Measurements from ENCODE around the gene ACOT6.
"Not testable (repeated sequence)": the region's sequence is repeated elsewhere in the genome, so short reads cannot be mapped to it uniquely, and the experiment has no call there.

Gene ACOT6

DNA sequence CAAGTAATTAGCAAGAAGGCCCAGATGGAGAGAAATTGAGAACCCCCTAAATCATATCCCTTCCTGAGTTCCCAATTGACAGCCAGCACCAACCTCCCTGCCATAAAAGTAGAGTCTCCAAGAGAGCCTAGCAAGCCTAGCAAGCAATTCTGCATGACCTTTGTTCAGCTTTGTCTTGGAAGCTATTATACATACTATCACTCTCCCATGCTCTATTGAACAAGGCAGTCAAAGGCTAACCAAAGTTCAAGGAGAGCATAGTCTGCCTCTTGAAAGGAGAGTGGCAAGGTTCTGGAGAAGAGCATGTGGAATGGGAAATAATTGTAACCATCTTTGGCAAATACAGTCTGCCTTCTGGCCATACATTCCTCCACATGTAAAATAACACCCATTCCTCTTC, 12.8 kb upstream of the ACOT6 start:
- FAIRE-seq (no peak), DNase-seq (ENCODE audit: low spot score) (no peak)

DNA sequence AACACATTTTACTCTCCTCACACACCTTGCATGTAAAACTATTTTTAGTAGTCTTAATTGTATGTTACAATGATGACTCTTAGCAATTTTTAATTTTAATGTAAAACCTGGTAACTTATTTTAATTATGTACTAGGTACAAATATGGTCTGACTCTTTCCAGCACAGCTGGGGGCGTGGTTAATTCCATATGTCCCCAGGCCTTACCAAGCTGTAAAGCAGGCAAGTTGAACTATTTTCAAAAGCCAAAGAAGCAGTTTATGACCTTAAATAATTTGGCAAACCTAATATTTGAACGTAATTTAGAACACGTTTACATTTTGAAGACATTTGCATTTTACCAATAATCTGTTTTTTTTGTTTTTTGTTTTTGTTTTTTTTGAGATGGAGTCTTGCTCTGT, 9.3 kb upstream of the ACOT6 start:
- no peak for FAIRE-seq
- DNase-seq (ENCODE audit: low spot score) = no peak

DNA sequence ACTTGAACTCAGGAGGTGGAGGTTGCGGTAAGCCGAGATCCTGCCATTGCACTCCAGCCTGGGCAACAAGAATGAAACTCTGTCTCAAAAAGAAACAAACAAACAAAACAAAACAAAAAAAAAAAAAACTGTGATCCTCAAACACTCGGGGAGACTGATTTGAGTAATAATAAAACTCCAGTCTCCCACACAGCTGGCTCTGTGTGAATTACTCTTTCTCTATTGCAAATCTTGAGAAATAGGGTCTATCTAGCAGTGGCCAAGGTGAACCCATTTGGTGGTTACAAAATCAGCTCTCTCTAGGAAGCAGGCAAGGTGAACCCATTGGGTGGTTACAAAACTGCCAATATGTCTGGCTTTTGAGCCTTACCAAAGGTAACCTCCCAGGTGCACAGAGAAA, 6.0 kb upstream of the ACOT6 start:
- FAIRE-seq (no peak), DNase-seq (ENCODE audit: low spot score) (no peak)

DNA sequence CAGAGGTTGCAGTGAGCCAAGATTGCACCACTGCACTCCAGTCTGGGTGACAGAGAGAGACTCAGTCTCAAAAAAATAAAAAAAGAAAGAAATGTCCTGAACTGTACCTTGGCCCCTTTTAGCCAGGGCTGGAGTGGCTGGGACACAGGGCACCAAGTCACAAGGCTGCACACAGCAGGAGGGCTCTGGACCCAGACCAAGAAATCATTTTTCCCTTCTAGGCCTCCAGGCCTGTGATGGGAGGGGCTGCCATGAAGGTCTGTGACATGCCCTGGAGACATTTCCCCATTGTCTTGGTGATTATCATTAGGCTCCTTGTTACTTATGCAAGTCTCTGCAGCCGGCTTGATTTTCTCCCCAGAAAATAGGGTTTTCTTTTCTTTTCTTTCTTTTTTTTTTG, 5.1 kb upstream of the ACOT6 start:
- DNase-seq (ENCODE audit: low spot score) (no peak), FAIRE-seq (peak; percentile 50)

DNA sequence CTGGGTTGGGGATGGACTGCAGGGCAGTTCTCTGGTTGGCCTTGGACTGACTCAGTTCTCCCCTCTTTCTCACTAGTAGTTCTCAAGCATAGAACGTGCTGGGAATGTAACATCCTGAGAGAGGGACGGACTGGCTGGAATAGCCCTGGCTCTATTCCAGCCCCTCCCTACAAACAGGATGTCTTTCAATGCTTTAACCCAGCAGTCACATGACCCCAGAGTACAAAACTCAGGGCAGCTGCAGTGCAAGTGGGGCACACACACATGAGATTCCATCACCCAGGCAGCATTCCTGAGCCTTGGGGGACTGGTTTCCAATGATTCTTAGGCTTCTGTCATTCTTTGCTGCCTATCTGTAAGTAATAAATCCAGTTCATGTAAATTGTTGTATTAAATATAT, 1.6 kb upstream of the ACOT6 start:
- FAIRE-seq (peak; percentile 76), DNase-seq (ENCODE audit: low spot score) (peak; percentile 58)

DNA sequence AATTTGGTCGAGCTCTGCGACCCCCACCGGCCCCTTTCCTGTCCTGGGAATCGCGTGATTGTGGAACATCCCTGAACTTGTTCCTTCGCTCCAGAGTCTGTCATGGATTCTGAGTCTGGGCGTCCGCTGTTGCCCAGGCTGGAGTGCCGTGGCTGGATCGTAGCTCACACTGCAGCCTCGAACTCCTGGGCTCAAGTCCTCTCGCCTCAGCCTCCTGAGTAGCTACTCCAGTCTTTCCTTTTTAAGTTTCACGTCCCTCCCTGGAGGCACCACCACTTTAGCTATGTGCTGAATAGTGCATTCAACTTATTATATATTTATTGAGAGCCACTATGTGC, 698 bp downstream of the ACOT6 start:
- no peak for FAIRE-seq
- DNase-seq (ENCODE audit: low spot score) = no peak

DNA sequence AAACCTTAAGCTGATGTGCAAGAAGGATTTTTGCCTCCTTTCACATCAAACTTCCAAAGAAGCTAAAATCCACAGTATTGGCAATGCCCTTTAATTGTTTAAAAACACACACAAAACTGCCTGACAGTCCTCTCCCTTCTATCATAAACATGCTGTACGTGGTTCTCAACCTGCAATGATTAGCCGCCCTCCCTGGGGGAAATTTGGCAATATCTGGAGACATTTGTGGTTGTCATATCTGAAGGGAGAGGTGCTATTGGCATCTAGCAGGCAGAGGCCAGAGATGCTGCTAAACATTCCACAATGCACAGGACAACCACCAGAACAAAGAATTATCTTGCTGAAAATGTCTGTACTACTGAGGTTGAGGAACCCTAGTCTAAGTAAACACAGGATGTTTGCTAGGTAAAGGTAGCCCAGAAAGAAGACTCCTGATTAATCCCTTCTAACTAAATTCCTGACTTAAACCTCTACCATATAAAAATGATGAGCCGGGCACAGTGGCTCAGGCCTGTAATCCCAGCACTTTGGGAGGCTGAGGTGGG, 1.2 kb downstream of the ACOT6 start:
- FAIRE-seq (peak; percentile 90), DNase-seq (ENCODE audit: low spot score) (no peak)

DNA sequence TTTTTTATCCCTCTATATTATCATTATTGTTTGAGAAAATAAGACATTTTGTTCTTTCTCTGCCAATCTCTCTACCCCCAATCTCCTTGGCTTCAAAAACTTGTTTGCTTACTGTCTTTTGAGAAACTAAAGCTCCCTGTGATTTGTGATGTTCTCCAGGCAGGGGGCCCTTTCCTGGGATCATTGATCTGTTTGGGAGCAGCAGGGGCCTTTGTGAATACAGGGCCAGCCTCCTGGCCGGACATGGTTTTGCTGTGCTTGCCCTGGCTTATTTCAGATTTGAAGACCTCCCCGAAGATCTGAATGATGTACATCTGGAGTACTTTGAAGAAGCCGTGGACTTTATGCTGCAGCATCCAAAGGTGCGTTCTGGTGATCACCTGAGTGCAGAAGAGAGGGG, 4.5 kb downstream of the ACOT6 start:
- no peak for FAIRE-seq

DNA sequence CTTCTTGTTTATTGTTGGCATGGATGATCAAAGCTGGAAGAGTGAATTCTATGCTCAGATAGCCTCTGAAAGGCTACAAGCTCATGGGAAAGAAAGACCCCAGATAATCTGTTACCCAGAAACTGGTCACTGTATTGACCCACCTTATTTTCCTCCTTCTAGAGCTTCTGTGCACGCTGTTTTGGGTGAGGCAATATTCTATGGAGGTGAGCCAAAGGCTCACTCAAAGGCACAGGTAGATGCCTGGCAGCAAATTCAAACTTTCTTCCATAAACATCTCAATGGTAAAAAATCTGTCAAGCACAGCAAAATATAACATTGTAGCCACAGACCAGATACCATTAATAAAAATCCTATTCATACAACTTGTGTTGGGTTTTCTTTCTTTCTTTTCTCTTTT, 7.2 kb downstream of the ACOT6 start:
- DNase-seq (ENCODE audit: low spot score) = no peak
- FAIRE-seq = no peak

More for the DNA sequence above, 4.5 kb downstream of the ACOT6 start:
- DNase-seq (ENCODE audit: low spot score) = no peak

DNA sequence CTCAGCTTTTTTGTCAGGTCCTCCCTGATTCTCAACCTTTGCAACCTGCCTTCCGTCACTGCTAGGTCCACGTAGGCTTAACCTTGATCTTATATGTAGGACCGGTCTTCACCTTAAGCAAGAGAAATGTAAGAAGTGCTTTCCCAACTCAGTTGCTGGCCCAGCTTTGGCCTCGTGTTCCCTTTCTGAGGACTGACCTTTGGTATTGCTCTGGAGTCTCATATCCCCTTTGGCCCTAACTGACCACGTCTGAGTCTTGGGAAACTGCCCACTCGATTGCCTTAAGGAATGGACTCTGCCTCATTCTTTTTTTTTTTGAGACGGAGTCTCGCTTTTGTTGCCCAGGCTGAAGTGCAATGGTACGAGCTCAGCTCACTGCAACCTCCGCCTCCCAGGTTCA, 8.0 kb downstream of the ACOT6 start:
- FAIRE-seq (peak; percentile 92), DNase-seq (ENCODE audit: low spot score) (no peak)

DNA sequence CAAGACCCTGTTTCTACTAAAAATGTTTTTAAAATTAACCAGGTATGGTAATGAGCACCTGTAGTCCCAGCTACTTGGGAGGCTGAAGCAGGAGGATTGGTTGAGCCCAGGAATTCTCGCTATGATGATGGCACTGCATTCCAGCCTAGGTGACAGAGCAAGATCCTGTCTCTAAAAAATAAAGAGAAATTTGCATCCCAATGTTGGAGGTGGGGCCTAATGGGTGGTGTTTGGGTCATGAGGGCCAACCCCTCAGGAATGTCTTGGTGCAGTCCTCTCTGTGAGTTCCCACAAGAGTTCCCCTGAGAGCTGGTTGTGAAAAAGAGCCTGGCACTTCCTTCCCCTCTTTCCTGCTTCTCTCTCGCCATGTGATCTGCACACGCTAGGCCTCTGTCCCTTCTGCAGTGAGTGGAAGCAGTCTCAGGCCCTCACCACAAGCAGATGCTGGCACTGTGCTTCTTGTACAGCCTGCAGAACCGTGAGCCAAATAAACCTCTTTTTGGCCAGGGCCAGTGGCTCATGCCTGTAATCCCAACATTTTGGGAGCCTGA, 11.3 kb downstream of the ACOT6 start:
- DNase-seq (ENCODE audit: low spot score) = no peak
- FAIRE-seq = no peak

DNA sequence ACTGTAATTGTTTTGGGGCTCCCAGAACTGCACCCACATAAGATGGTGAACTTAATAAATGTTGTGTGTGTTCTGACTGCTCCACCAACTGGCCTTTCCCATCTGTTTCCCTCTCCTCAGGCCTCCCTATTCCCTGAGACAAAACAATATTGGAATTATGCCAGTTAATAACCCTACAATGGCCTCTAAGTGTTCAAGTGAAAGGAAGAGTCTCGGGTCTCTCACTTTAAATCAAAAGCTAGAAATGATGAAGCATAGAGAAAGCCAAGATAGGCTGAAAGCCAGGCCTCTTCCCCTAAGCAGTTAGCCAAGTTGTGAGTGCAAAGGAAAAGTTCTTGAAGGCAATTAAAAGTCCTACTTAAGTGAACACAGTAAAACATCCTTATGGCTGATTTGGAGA, 13.4 kb downstream of the ACOT6 start:
- DNase-seq (ENCODE audit: low spot score) (no peak), FAIRE-seq (no peak)

DNA sequence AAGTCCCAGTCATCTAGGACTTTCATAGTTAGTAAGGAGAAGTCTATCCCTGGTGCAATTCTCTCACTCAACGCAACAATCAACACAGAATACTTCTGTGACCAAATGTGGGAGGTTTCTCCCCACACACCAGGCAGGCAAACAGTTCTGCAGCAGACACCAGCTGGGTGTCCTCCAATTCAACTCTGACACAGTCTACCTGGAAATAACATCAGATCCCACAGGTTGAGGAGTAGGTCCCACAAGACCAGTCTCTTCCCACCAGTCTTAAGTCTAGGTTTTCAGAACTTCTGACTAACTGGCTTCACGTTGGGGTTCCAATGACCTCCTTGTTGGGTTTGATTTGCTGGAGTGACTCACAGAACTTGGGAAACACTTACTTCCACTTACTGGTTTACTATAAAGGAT, 14.8 kb downstream of the ACOT6 start:
- DNase-seq (ENCODE audit: low spot score) (no peak), FAIRE-seq (peak; percentile 77)

DNA sequence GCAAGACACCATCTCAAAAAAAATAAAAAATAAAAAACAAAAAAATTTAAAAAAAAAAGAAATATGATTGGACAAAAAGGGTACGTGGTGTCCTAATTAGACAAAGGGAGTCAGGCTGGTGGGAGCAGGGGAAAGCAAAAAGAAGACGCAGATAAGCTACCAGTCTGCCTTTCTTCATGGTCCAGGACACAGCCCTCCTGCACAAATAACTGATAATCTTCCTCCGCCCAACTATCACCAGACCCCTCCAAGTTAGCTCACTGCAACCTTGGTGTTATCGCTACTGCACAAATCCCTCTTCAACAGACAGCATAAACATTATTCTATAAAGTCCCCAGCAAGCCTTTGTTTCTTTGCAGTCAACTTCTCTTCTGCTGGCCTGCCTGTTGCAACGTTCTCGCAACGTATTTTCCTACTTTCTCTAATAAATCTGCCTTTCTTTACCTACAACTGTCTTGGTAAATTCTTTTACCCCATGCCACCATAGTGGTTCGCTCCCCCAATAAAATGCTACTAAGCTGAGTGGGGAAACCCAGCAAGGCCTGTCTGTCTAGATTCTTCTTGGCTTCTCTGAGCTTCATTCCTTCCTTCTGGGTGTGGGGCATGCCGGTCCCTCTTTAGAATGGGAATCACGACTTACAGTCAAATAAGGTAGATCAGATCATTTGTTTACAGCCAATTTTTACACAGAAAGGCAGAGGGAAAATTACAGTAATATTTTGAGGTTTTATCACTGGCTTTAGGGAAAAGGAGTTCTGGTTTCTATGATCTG, 17.9 kb downstream of the ACOT6 start:
- FAIRE-seq (no peak), DNase-seq (ENCODE audit: low spot score) (no peak)

DNA sequence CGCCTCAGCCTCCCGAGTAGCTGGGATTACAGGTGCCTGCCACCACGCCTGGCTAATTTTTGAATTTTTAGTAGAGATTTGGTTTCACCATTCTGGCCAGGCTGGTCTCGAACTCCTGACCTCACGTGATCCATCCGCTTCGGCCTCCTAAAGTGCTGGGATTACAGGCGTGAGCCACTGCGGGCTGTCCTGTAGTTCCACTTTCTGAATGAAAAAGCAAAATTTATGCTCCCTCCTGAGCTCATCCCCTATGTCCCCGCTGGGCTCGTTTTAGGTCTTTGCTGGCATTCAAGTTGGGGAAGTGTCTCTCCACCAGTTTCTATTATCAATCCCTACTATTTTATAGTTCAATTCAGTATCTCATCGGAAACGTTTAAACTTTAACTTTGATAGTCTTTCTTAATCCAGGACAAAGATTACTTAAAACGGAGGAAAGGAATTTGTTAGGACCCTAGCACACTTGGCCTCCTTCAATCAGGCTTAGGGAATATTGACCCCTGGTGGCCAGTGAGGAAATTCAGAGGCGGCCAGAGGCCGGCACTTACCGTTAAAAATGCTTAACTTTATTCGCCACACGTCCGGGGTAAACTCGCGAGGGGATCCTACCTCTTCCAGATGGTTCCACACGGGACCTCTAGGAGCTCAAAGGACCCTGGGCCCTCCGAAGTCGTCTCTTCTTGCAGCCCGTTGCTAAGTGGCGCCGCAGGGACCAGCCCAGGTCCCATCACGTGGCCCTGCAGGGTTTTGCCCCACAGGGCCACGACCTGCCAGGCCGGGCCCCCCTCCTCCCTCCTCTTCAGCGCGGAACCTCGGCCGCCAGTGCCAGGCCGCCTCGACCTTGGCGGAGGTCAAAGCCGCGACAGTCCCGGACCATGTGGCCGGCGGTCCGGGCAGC, 21.0 kb downstream of the ACOT6 start:
- FAIRE-seq = peak; percentile 97

DNA sequence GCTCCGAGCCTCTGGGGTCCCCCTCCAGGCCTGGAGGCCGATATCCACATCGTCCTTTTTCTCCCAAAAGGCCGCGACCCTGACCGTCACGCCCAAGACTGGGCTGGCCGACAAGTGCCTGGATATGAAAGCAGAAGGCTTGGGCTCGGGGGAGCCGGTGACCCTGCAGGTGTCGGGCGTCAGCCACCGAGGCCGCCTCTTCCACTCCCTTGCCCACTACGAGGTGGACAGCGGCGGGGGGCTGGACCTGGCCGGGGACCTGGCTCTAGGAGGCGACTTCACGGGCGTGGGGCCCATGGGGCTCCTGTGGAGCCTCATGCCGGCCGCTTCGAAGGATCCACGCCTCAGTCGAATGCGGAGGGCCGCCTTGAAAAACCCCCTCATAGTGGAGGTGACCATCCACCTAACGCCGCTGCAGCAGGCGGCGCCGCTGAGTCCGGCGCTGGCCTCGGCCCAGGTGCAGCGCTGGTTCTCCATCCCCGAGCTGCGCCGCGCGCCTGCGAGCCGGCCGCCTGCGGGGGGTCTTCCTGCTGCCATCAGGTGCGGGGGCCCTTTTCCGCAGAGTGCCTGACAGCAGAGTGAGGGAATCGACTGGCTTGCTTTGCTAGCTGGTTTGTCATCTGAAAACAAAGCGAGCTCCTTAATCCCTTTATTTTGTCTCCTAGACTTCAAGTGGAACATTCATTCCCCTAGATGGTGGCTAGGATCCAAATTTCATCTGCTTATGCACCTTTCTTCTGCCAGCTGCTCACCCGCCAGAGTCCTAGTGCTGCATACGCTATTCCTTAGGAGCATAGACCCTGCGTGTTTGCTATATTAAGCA, 21.9 kb downstream of the ACOT6 start:
- FAIRE-seq (peak; percentile 68), DNase-seq (ENCODE audit: low spot score) (no peak)

More for the DNA sequence above, 21.0 kb downstream of the ACOT6 start:
- peak; percentile 81 for DNase-seq (ENCODE audit: low spot score)

DNA sequence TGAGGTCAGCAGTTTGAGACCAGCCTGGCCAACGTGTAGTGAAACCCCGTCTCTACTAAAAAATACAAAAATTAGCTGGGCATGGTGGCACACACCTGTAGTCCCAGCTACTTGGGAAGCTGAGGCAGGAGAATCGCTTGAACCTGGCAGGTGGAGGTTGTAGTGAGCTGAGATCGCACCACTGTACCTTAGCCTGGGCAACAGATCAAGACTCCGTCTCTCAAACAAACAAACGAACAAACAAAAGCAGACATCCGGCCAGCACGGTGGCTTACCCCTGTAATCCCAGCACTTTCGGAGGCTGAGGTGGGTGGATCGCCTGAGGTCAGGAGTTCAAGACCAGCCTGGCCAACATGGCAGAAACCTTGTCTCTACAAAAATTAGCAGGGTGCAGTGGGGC, 24.0 kb downstream of the ACOT6 start:
- not testable (repeated sequence) for FAIRE-seq; DNase-seq (ENCODE audit: low spot score)

DNA sequence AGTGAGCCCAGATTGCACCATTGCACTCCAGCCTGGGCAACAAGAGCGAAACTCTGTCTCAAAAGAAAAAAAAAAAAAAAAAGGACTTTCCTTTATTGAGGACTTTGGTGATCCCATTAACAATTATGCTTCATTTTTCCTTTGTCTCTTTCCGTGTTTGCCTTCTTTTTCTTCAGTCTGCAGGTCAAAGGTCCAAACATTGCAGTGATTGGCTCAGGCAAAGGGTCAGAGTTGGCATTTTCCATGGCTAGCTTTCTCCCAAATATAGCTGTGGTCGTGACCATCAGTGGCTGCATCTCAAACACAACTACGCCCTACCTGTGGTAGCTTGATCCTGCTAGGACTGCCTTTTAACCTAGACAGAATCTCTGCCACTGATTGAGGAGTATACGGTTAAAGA, 25.5 kb downstream of the ACOT6 start:
- DNase-seq (ENCODE audit: low spot score) (no peak), FAIRE-seq (peak; percentile 86)

DNA sequence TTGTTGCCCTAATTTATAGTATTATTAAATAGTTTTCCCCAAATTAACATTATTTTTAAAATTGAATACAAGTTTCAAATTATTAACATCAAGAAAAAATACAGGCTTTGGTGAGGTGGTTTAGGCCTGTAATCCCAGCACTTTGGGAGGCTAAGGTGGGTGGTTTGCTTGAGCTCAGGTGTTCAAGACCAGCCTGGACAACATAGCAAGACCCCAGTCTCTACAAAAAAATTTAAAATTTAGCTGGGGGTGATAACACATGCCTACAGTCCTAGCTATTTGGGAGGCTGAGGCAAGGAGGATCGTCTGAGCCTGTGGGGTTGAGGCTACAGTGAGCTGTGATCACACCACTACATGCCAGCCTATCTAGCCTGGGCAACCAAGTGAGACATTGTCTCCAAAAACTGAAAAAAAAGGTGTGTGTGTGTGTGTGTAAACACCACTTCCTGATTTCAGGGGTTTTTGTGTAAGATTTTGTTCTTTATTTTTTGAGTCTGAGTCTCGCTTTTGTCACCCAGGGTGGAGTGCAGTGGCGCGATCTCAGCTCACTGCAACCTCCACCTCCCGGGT, 28.6 kb downstream of the ACOT6 start:
- DNase-seq (ENCODE audit: low spot score) = no peak
- FAIRE-seq = peak; percentile 52

DNA sequence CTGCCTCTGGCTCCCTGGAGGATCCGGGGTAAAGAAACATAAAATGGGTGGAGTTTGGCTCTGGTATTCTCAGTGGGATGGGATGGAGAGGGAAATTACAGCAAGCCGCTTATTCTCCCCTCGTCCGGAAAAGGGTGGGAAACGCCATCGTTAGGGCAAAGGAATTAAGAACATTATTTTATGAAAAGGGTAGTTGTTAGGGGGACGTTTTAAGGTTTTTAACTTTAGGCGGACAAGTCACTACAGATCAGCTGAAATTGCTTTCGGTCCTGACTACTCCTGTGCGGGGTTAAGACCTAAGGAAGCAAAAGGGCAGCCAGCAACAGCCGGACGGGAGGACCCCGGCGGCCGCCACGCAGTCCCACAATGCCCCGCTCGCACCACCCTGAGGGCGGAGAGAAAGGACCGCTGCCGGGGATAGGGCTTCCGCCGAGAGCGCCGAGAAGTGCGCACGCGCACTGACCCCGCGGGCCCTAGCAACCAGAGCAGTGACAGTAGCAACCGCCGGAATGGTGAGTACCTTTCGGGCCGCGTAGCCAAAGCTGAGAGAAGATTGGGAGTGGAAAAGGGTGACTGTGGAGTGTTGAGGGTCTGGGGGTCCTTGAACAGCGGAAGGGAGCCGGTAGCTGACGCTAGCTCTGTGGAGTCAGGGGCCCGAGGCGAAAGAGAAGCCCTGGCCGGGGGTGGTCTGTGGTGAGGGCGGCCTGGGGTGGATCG, 32.4 kb downstream of the ACOT6 start, which contains the start of gene DNAL1:
DNAL1 (plus strand) TSS at position 456 of the 717 bp plus-strand sequence; CDS start at position 510, 54 bp downstream.
- DNase-seq (ENCODE audit: low spot score) (peak; percentile 100), FAIRE-seq (peak; percentile 99)

All from urothelium cell line (cell line).